Ishikawa (cell line): Measurements from ENCODE around the gene RNU5B-1.

Source experiments
- EGR1 ChIP-seq: IDR thresholded peaks from 2 replicates; pipeline ENCODE4 v1.6.1; 2012
- EP300 ChIP-seq: IDR thresholded peaks from 2 replicates; pipeline ENCODE4 v1.6.1; 2012; ENCODE audit warnings: borderline replicate concordance
- FOXM1 ChIP-seq: IDR thresholded peaks from 2 replicates; pipeline ENCODE4 v1.6.1; 2012; ENCODE audit warnings: low read depth, borderline replicate concordance
- MAX ChIP-seq: IDR thresholded peaks from 2 replicates; pipeline ENCODE4 v1.6.1; 2012
- RAD21 ChIP-seq: IDR thresholded peaks from 2 replicates; pipeline ENCODE4 v1.6.1; 2012; ENCODE audit warnings: low read depth
- YY1 ChIP-seq: IDR thresholded peaks from 2 replicates; pipeline ENCODE4 v1.6.1; 2012; ENCODE audit warnings: low read depth
- TF ChIP-seq, protein P1 (sequence below): IDR thresholded peaks from 2 replicates; pipeline ENCODE4 v1.6.1; 2012; ENCODE audit warnings: low read depth, mild to moderate bottlenecking

DNA sequence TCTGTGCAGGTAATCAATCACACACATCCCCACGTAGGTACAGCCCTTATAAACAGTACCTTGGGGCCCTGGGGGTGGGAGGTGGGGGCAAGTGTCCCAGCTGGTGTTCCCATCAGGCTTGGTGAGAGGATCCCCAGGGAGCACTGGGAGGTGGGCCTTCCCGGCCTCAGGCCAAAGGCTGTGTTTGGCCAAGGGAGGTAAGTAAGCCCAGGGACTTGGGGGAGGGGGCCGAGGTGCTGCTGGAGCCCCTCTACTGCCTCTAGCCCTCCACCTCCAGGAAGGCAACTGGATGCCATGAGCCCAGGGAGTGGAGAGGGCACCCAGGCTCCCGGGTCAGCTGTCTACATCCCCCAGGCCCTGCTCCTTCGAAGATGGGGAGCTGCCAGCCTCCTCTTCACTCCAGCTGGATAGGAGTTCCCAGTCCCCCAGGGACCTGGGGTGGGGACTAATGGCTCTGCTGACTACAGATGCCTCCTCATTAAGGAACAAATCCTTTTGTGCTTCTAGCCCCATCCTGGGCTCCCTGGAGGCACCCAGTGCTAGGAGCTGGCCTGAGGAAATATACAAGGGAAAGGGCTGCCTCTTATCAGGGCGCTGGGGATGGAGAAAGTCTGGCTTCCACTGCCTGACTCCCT is 33.1 kb downstream of the RNU5B-1 start:
- TF ChIP-seq, protein P1, sequence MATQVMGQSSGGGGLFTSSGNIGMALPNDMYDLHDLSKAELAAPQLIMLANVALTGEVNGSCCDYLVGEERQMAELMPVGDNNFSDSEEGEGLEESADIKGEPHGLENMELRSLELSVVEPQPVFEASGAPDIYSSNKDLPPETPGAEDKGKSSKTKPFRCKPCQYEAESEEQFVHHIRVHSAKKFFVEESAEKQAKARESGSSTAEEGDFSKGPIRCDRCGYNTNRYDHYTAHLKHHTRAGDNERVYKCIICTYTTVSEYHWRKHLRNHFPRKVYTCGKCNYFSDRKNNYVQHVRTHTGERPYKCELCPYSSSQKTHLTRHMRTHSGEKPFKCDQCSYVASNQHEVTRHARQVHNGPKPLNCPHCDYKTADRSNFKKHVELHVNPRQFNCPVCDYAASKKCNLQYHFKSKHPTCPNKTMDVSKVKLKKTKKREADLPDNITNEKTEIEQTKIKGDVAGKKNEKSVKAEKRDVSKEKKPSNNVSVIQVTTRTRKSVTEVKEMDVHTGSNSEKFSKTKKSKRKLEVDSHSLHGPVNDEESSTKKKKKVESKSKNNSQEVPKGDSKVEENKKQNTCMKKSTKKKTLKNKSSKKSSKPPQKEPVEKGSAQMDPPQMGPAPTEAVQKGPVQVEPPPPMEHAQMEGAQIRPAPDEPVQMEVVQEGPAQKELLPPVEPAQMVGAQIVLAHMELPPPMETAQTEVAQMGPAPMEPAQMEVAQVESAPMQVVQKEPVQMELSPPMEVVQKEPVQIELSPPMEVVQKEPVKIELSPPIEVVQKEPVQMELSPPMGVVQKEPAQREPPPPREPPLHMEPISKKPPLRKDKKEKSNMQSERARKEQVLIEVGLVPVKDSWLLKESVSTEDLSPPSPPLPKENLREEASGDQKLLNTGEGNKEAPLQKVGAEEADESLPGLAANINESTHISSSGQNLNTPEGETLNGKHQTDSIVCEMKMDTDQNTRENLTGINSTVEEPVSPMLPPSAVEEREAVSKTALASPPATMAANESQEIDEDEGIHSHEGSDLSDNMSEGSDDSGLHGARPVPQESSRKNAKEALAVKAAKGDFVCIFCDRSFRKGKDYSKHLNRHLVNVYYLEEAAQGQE = no peak
- TF ChIP-seq YY1 (no peak), MAX (no peak), FOXM1 (no peak), EP300 (no peak), EGR1 (no peak), RAD21 (no peak)
